GM21515 (cell line): ENCODE data around the gene MROH2A.

ENCODE experiments used
- ATAC-seq: cut with Tn5 transposase; IDR thresholded peaks from one replicate; pipeline ENCODE4 v1.9.1; 2021; ENCODE audit not compliant: unreplicated experiment

MROH2A gene

DNA sequence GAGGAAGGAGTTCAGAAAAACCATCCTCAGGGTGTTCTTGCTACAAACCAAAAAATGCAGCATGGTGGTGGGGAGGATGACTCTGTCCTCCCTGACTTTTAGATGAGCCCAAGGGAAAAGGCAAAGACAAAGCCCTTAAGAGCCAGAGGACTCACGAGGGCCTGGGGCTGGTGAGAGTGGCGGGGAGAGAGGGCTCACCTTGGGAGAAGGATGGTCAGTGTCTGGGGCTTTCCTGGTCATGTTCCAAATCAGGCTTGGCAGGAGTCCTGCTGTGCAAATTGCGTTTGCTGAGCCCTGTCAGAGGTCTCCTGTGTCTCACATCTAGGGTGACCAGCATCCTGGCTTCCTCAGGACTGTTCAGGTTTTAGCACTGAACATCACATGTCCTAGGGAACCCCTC is 13.4 kb upstream of the MROH2A start:
- no peak for ATAC-seq

DNA sequence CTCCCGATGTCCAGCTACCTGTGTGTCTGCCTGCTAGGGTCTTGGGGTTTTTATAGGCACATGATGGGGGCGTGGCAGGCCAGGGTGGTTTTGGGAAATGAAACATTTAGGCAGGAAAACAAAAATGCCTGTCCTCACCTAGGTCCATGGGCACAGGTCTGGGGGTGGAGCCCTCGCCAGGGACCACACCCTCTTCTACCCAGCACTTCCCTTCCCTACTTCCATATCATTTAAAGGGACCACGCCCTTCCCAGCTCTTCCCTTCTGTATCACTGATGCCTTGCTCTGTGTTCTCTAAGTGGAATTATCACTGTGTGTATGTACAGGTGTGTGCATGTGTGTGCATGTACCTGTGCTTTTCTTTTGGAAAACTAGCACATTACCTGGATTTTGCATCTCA is 11.7 kb upstream of the MROH2A start:
- no peak for ATAC-seq

DNA sequence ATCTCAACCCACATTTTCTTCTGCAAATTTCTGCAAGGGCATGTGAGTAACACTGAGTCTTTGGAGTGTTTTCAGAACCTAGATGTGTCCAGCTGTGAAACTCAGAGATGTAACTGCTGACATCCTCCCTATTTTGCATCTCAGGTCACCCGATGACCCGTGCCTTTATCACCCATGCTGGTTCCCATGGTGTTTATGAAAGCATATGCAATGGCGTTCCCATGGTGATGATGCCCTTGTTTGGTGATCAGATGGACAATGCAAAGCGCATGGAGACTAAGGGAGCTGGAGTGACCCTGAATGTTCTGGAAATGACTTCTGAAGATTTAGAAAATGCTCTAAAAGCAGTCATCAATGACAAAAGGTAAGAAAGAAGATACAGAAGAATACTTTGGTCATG is 10.1 kb upstream of the MROH2A start:
- no peak for ATAC-seq

DNA sequence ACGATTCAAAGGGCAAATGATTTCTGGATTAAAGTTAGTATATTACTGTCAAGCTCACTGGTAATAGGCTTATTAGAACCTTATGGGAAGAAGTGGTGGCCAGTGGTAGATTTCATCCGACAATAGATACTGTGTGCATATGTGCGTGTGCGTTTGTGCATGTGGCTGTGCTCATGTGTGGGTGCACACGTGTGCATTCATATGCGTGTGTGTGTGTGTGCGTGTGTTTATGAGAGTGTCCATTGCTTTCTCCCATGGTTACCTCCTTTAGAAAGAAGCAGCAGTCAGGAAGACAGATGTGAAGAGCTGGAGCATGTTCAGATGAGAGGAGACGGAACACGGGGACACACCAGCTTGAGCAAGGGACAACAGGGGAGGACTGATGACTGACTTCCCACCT is 8.9 kb upstream of the MROH2A start:
- no peak for ATAC-seq

DNA sequence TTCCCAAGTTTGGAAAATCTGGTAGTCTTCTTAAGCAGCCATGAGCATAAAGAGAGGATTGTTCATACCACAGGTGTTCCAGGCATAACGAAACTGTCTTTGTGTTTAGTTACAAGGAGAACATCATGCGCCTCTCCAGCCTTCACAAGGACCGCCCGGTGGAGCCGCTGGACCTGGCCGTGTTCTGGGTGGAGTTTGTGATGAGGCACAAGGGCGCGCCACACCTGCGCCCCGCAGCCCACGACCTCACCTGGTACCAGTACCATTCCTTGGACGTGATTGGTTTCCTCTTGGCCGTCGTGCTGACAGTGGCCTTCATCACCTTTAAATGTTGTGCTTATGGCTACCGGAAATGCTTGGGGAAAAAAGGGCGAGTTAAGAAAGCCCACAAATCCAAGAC is 6.0 kb upstream of the MROH2A start:
- no peak for ATAC-seq

GRCh38 chr2:233772583-233772982 is 5.5 kb upstream of the MROH2A start:
- no peak for ATAC-seq

DNA sequence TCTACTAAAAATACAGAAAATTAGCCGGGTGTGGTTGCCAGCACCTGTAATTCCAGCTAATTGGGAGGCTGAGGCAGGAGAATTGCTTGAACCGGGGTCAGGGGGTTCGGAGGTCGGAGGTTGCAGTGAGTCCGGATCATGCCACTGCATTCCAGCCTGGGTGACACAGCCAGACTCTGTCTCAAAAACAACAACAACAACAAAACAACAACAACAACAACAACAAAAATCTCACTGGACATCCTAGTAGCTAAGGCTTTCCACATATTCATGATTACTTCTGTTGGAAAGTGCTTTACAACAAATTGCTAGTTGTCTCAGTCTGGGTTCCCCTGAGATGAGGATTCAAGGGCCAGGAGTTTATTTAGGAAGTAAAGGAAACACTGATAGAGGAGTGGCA is 4.3 kb upstream of the MROH2A start:
- no peak for ATAC-seq

GRCh38 chr2:233775414-233775813 is 2.7 kb upstream of the MROH2A start:
- ATAC-seq, result no peak

DNA sequence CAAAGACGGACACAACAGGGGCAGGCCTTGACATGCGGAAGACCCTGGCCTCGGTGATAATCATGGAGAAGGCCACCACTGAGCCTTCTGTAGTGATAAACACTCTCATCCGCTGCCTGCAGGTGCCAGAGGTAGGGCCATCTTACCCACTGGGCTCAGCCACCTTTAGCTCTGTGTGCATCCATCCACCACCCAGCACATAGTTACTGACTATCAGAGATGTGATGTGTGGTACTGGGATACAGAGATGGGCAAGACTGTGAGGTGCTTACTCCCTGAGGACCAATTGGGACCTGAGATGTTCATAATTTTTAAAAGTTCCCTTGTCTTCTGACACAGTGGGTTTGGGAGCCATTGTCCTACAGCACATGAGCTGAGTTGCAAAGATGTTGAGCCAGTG is 1.6 kb downstream of the MROH2A start:
- ATAC-seq, result no peak

GRCh38 chr2:233780771-233781170 is 2.6 kb downstream of the MROH2A start:
- no peak for ATAC-seq

DNA sequence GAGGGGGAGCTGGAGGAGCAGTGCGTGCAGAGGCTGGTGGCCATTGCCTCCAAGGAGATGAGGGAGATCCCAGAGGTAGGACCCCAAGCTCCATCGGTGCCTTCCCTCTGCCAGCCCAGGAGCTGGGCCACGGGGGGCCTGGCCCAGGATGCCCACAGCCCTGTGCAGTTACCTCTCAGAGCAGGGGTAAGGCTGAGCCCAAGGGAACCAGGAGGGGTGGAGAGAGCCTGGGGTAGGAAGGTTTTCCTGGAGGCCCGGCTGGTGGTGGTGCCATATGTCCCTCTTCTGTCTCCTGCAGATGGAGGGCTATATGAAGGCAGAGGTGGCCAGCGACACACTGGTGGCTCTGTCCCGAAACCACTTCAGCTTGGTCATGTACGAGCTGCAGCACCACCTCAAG is 11.4 kb downstream of the MROH2A start:
- no peak for ATAC-seq

DNA sequence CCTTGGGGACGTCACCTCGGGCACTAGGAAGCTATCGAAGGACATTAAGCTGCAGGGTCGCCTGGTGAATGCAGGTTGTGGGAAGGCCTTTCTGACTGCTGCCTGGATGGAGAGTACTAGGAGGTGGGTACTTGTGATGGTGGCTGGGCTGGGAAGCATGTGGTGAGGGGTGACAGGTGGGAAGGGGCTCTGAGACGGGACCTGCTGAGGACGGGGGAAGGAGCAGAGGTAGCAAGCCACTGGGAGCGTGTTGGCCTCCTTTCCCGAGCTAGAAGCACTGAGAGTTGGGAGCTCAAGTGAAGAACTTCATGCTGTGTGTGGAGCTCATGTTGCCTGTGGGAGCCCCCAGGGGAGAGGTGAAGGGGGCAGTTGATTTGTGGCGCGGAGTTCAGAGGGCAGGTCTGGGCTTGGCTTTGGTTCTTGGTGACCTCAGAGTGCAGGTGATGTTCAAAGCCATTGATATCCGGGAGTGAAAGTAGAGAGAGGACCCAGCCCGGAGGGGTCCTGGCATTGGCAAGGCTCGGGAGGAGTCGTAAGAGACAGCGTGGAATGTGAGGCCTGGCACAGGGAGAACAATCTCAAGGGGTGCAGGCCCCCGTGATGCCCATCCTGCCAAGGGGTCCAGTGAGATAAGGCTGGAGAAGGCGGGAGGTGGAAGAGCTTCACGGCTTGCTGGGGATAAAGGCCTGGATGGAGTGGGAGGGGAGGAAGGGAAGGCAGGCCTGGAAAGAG is 13.2 kb downstream of the MROH2A start:
- ATAC-seq, result no peak

DNA sequence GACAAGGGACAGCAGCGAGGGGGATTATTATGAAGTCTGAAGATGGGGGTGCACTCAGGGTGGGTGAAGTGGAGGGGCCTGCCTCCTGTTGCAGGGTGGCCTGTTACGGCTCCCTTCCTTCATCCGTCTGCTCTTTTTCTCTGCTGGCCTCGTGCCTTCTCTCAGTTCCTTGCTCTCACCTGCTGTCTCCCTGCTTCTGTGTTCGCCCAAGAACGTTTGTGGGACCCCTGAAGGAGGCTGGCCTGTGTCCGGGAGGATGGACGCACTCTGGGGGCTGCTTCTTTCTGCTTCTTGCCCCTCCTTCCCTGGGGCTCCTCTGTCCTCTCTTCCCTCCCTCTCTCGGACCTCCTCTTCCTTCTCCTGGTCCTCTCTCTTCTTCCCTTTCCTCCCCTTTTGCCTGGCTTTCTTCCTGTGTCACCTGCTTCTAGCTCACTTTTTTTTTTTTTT is 13.8 kb downstream of the MROH2A start:
- no peak for ATAC-seq

- no peak for ATAC-seq
These were observed 14.6 kb downstream of the MROH2A start for GRCh38 chr2:233792720-233793119.

DNA sequence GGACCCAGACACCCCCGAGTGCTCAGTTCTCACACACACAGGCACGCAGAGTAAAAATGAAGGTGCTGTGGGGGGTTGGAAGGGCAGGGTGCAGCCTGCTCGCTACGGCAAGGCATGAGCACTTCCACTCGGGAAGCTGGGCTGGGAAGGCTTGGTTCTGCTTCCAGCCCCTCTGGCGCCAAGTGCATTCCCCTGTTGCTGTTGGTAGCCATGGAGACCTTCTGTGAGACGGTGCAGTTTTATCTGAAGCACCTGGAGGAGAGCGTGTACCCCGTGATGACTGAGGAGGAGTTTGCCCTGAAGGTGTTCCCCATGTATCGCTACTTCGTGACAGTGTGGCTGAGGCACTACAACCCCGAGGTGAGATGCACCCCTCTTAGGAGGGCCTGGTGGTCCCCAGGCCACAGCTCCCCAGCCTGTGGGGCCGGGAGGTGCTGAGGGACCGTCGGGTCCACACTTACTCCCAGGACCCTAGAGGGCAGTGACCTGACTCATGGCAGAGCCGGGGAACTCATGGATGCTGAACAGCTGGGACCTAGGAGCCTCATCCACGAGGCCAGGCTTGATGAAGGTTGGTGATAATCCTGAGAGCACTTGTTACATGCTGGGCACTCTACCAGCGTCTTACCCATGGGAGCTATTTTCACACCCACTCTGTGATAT is 15.5 kb downstream of the MROH2A start:
- no peak for ATAC-seq

GRCh38 chr2:233794128-233794658 is 16.1 kb downstream of the MROH2A start:
- no peak for ATAC-seq

DNA sequence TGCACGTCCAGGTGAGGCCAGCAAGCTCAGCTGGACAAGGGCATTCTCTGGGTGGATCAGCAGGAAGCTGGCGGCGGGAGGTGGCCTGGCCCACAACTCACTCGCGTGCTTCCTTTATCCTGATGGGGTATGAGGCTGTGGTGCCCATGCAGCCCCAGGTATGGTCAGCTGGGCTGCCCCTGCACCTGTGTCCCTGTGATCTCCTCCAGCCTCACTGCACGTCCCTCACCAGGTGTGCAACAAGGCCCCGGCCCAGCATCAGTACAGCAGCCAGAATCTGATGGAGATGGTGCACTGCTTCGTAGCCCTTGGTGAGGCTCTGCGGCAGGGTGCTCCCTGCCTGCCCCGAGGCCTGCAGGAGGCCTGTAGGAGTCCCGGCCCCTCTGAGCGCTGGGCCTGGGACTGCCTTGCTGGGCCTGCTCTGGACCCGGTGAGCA is 17.6 kb downstream of the MROH2A start:
- no peak for ATAC-seq

DNA sequence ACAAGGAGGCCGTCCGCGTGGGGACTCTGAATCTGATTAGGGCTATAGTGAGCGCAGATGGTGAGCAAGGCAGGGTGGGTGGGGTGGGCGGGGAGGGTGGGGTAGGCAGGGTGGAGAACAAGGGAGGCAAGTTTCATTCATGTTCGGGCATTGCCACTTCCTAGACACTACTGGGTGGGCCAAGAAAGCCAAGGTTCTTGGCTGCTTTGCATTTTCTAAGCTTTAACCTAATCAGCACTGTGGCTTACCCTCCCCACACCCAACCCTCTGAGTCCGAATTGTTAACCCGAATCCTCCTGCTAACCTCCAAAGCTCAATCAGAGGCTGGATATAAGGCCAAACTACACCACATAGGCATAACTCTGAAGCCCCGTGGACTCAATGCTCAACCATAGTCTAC is 18.1 kb downstream of the MROH2A start:
- ATAC-seq, result no peak

- no peak for ATAC-seq
These were observed 20.4 kb downstream of the MROH2A start for GRCh38 chr2:233798335-233799086.

DNA sequence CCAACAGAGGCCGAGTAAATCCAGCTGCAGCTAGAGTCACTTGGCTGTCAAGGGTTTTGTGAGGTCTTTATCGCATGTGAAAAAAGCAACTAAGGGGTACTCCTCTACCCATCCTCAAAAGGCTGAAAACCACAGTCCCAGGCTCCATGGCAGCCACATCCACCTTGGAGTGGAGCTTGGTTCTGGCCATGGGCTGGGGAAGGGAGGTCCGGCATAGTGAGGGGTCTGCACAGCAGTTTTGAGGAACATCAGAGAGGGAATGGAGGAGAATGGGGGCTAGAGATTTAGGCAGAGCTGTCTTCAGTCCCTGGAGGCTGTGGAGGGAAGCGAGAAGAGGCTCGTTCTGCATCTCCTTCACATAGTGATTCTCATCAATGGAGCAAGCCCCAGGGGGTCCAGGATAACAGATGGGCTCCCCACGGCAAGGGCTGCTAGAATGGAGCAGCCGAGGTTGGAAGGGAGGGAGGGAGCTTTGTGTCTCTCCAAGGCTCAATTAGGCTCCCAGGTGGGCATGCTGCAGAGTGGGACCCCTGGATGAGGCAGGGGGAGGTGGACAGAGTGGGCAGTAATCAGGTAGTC is 21.0 kb downstream of the MROH2A start:
- no peak for ATAC-seq

- no peak for ATAC-seq
These were observed 21.6 kb downstream of the MROH2A start for GRCh38 chr2:233799716-233800115.
